HG02870 (cell line): ENCODE results near the gene ANKRD12.
"Not testable (repeated sequence)": the region's sequence is repeated elsewhere in the genome, so short reads cannot be mapped to it uniquely, and the experiment has no call there.

Source experiments
- ATAC-seq: cut with Tn5 transposase; IDR thresholded peaks from one replicate; pipeline ENCODE4 v1.9.1; 2021; ENCODE audit warnings: mild to moderate bottlenecking, moderate library complexity; ENCODE audit not compliant: unreplicated experiment

ANKRD12 gene

GRCh38 chr18:9139400-9140039 lies 2.9 kb downstream of the ANKRD12 start:
- no peak for ATAC-seq

GRCh38 chr18:9140381-9140780 lies 3.8 kb downstream of the ANKRD12 start:
- no peak for ATAC-seq

GRCh38 chr18:9140984-9141383 lies 4.4 kb downstream of the ANKRD12 start:
- no peak for ATAC-seq

GRCh38 chr18:9146224-9146623 lies 9.6 kb downstream of the ANKRD12 start:
- ATAC-seq, result no peak

GRCh38 chr18:9147440-9148202 lies 11.0 kb downstream of the ANKRD12 start:
- no peak for ATAC-seq

GRCh38 chr18:9148203-9148552 lies 11.6 kb downstream of the ANKRD12 start:
- ATAC-seq, result no peak

GRCh38 chr18:9150121-9150520 lies 13.5 kb downstream of the ANKRD12 start:
- no peak for ATAC-seq

- ATAC-seq, result no peak
These were observed 16.7 kb downstream of the ANKRD12 start for GRCh38 chr18:9153256-9153655.

- no peak for ATAC-seq
These were observed 20.1 kb downstream of the ANKRD12 start for GRCh38 chr18:9156604-9157249.

GRCh38 chr18:9157806-9158205 lies 21.2 kb downstream of the ANKRD12 start:
- no peak for ATAC-seq

GRCh38 chr18:9160014-9160413 lies 23.4 kb downstream of the ANKRD12 start:
- ATAC-seq, result no peak

- ATAC-seq, result not testable (repeated sequence)
These were observed 26.1 kb downstream of the ANKRD12 start for GRCh38 chr18:9162663-9163062.

- ATAC-seq, result not testable (repeated sequence)
These were observed 27.6 kb downstream of the ANKRD12 start for GRCh38 chr18:9164149-9164548.

GRCh38 chr18:9165883-9166282 lies 29.3 kb downstream of the ANKRD12 start:
- not testable (repeated sequence) for ATAC-seq

- ATAC-seq, result not testable (repeated sequence)
These were observed 32.9 kb downstream of the ANKRD12 start for GRCh38 chr18:9169515-9169914.

- ATAC-seq, result not testable (repeated sequence)
These were observed 35.3 kb downstream of the ANKRD12 start for GRCh38 chr18:9171919-9172318.

- no peak for ATAC-seq
These were observed 36.0 kb downstream of the ANKRD12 start for GRCh38 chr18:9172506-9173127.

GRCh38 chr18:9173770-9174233 lies 37.2 kb downstream of the ANKRD12 start:
- peak; percentile 82 for ATAC-seq

- ATAC-seq, result no peak
These were observed 37.7 kb downstream of the ANKRD12 start for GRCh38 chr18:9174302-9174701.

- no peak for ATAC-seq
These were observed 38.5 kb downstream of the ANKRD12 start for GRCh38 chr18:9175115-9175514.

- ATAC-seq, result no peak
These were observed 40.5 kb downstream of the ANKRD12 start for GRCh38 chr18:9177031-9177430.
